ENCODE results near the gene USP36.
"Not testable (repeated sequence)": the region's sequence is repeated elsewhere in the genome, so short reads cannot be mapped to it uniquely, and the experiment has no call there.

USP36 gene

GRCh38 chr17:78878261-78878660 lies 37.6 kb upstream of the USP36 start:
- TF ChIP-seq CTCF (IDR thresholded peaks at IDR 0.05): no peak
- TF ChIP-seq ZFX (IDR thresholded peaks at IDR 0.05; ENCODE audit: borderline replicate concordance): no peak
- H3K27ac ChIP-seq: no peak overlapping the region

GRCh38 chr17:78876954-78877517 lies 36.4 kb upstream of the USP36 start:
- not testable (repeated sequence) for H3K27ac ChIP-seq

- H3K27ac ChIP-seq: no peak overlapping the region
- TF ChIP-seq ZFX (IDR thresholded peaks at IDR 0.05; ENCODE audit: borderline replicate concordance) (no peak), CTCF (IDR thresholded peaks at IDR 0.05) (no peak)
These were observed 35.5 kb upstream of the USP36 start for GRCh38 chr17:78876094-78876597.

- TF ChIP-seq ZFX (IDR thresholded peaks at IDR 0.05; ENCODE audit: borderline replicate concordance) (no peak), CTCF (IDR thresholded peaks at IDR 0.05) (no peak)
- no peak overlapping the region for H3K27ac ChIP-seq
These were observed 34.9 kb upstream of the USP36 start for GRCh38 chr17:78875363-78876093.

GRCh38 chr17:78873519-78874340 lies 33.1 kb upstream of the USP36 start:
- no peak overlapping the region for H3K27ac ChIP-seq
- TF ChIP-seq ZFX (IDR thresholded peaks at IDR 0.05; ENCODE audit: borderline replicate concordance): no peak

- TF ChIP-seq CTCF (IDR thresholded peaks at IDR 0.05) (no peak), ZFX (IDR thresholded peaks at IDR 0.05; ENCODE audit: borderline replicate concordance) (no peak)
- H3K27ac ChIP-seq: no peak overlapping the region
These were observed 31.9 kb upstream of the USP36 start for GRCh38 chr17:78872486-78872885.

GRCh38 chr17:78870621-78871020 lies 30.0 kb upstream of the USP36 start:
- no peak for TF ChIP-seq CTCF (IDR thresholded peaks at IDR 0.05)
- TF ChIP-seq ZFX (IDR thresholded peaks at IDR 0.05; ENCODE audit: borderline replicate concordance): no peak
- no peak overlapping the region for H3K27ac ChIP-seq

GRCh38 chr17:78868391-78868790 lies 27.8 kb upstream of the USP36 start:
- H3K27ac ChIP-seq: no peak overlapping the region

GRCh38 chr17:78867046-78867445 lies 26.4 kb upstream of the USP36 start:
- H3K27ac ChIP-seq: not testable (repeated sequence)

More at GRCh38 chr17:78868391-78868790, 27.8 kb upstream of the USP36 start:
- TF ChIP-seq ZFX (IDR thresholded peaks at IDR 0.05; ENCODE audit: borderline replicate concordance): no peak
- TF ChIP-seq CTCF (IDR thresholded peaks at IDR 0.05): no peak

Data from 22Rv1 (cell line).